Measurements from ENCODE around the gene GNG8. TPM values are rescaled to one million over a fixed set of nuclear protein-coding genes. Genes with fewer than 3 reads are reported as not detected.

The GNG8 gene
- total and polyA plus RNA-seq, 2 of the 13 experiments (the other 11 are each of a cell fraction or from before 2014, with no cell fraction given), result not detected

DNA sequence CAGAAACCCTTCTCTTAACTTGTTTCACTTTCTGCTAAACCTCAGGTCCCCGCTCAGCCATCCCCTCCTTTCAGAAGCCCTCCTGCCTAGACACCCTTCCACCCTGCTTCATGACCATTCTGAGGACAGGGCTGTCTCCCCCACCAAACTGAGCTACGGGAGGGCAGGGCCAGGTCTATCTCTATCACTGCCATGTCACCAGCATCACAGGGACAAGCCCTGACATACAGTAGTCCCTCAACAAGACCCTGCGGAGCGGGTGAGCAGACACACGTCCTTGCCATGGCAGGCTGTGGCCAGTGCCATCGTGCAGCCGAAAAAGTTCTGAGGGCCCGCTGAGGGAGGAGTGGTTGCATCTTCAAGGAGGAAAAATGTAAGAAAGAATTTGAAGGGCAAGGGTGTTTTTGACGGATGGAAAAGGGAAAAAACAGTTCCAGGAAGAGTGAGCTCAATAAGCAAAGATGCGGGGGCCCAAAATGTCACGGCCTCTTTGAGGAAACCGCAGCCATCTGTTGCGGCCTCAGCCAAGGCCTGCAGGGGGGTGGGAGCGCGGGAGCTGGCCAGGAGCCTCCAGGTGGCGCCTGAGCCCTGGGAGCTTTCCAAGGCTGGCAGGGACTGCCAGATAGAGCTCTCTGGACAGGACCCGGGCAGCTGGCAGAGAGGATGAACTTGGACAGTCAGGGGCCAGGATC is 19.2 kb downstream of the GNG8 start (continued):
- TF ChIP-seq, protein P1, sequence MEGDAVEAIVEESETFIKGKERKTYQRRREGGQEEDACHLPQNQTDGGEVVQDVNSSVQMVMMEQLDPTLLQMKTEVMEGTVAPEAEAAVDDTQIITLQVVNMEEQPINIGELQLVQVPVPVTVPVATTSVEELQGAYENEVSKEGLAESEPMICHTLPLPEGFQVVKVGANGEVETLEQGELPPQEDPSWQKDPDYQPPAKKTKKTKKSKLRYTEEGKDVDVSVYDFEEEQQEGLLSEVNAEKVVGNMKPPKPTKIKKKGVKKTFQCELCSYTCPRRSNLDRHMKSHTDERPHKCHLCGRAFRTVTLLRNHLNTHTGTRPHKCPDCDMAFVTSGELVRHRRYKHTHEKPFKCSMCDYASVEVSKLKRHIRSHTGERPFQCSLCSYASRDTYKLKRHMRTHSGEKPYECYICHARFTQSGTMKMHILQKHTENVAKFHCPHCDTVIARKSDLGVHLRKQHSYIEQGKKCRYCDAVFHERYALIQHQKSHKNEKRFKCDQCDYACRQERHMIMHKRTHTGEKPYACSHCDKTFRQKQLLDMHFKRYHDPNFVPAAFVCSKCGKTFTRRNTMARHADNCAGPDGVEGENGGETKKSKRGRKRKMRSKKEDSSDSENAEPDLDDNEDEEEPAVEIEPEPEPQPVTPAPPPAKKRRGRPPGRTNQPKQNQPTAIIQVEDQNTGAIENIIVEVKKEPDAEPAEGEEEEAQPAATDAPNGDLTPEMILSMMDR (CRISPR knock-in tag; IDR thresholded peaks at IDR 0.05), result peak; percentile 83
- TF ChIP-seq MLLT10 (CRISPR knock-in tag; IDR thresholded peaks at IDR 0.05) (no peak), ZFY (CRISPR knock-in tag; IDR thresholded peaks at IDR 0.05) (peak; percentile 16; the same call in 1 of the 2 replicates), ZFP1 (CRISPR knock-in tag; IDR thresholded peaks at IDR 0.05) (no peak), HOXA3 (CRISPR knock-in tag; IDR thresholded peaks at IDR 0.05) (0 out of 2 replicates have a peak, but pooled peaks have one; percentile 23), TARDBP (CRISPR knock-in tag; IDR thresholded peaks at IDR 0.05) (peak; percentile 49; the same call in 1 of the 2 replicates), ZIK1 (CRISPR knock-in tag; IDR thresholded peaks at IDR 0.05; ENCODE audit: borderline replicate concordance, low read depth) (no peak), SAP130 (CRISPR knock-in tag; IDR thresholded peaks at IDR 0.05; ENCODE audit: low read depth) (peak; percentile 29; the same call in 1 of the 2 replicates), ZNF501 (CRISPR knock-in tag; IDR thresholded peaks at IDR 0.05) (peak; percentile 34; the same call in 1 of the 2 replicates), ZNF563 (CRISPR knock-in tag; IDR thresholded peaks at IDR 0.05) (peak; percentile 21; the same call in 1 of the 2 replicates), AGO2 (optimal IDR thresholded peaks at IDR 0.05; ENCODE audit: low read depth, low read length) (no peak), SKI (IDR thresholded peaks at IDR 0.05; ENCODE audit: partially characterized antibody) (no peak), PHF8 (CRISPR knock-in tag; IDR thresholded peaks at IDR 0.05) (no peak), XRCC5 (optimal IDR thresholded peaks at IDR 0.05; ENCODE audit: low read length) (peak; percentile 79), PHF21A (CRISPR knock-in tag; IDR thresholded peaks at IDR 0.05) (no peak), SP5 (CRISPR knock-in tag; IDR thresholded peaks at IDR 0.05; ENCODE audit: borderline replicate concordance, low read depth) (no peak), ISL2 (CRISPR knock-in tag; IDR thresholded peaks at IDR 0.05) (no peak), PAXIP1 (CRISPR knock-in tag; conservative IDR thresholded peaks at IDR 0.05) (no peak), SALL1 (CRISPR knock-in tag; IDR thresholded peaks at IDR 0.05) (0 out of 2 replicates have a peak, but pooled peaks have one; percentile 17), ZNF883 (CRISPR knock-in tag; IDR thresholded peaks at IDR 0.05; ENCODE audit: not compliant biosample characterization) (peak; percentile 36)
- TF ChIP-seq, protein P2, sequence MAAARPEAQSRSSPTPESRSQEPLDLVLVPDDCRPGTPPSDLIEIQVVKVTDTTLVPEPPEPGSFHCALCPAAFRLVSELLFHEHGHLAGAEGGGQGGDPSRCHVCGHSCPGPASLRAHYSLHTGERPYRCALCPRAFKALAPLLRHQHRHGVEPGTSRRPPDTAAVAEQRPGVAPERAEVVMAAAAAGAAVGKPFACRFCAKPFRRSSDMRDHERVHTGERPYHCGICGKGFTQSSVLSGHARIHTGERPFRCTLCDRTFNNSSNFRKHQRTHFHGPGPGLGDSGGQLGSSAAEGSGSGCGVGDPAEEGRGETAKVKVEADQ (CRISPR knock-in tag; IDR thresholded peaks at IDR 0.05; ENCODE audit: borderline replicate concordance), result no peak
- TF ChIP-seq, protein P3, sequence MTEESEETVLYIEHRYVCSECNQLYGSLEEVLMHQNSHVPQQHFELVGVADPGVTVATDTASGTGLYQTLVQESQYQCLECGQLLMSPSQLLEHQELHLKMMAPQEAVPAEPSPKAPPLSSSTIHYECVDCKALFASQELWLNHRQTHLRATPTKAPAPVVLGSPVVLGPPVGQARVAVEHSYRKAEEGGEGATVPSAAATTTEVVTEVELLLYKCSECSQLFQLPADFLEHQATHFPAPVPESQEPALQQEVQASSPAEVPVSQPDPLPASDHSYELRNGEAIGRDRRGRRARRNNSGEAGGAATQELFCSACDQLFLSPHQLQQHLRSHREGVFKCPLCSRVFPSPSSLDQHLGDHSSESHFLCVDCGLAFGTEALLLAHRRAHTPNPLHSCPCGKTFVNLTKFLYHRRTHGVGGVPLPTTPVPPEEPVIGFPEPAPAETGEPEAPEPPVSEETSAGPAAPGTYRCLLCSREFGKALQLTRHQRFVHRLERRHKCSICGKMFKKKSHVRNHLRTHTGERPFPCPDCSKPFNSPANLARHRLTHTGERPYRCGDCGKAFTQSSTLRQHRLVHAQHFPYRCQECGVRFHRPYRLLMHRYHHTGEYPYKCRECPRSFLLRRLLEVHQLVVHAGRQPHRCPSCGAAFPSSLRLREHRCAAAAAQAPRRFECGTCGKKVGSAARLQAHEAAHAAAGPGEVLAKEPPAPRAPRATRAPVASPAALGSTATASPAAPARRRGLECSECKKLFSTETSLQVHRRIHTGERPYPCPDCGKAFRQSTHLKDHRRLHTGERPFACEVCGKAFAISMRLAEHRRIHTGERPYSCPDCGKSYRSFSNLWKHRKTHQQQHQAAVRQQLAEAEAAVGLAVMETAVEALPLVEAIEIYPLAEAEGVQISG (CRISPR knock-in tag; IDR thresholded peaks at IDR 0.05), result peak; percentile 37; the same call in 1 of the 2 replicates
